Activated CD8-positive, alpha-beta memory T cell treated with anti-CD3 and anti-CD28 coated beads, Interleukin-2, amount 50 U/mL, for 24 hours (primary cell): Measurements from ENCODE around the gene RIN2.

ENCODE experiments used
- DNase-seq: peaks from one replicate; pipeline ENCODE4 v3.0.0-alpha.2; 2020; ENCODE audit errors: extremely low read depth

The RIN2 gene

GRCh38 chr20:19765266-19765665 lies 7.2 kb downstream of the RIN2 start:
- DNase-seq, result no peak

GRCh38 chr20:19765913-19766312 lies 7.9 kb downstream of the RIN2 start:
- DNase-seq, result no peak

GRCh38 chr20:19767070-19767469 lies 9.0 kb downstream of the RIN2 start:
- DNase-seq, result no peak

GRCh38 chr20:19768325-19768842 lies 10.3 kb downstream of the RIN2 start:
- DNase-seq, result no peak

GRCh38 chr20:19769507-19769906 lies 11.4 kb downstream of the RIN2 start:
- no peak for DNase-seq

GRCh38 chr20:19770375-19770774 lies 12.3 kb downstream of the RIN2 start:
- no peak for DNase-seq

GRCh38 chr20:19771031-19771430 lies 13.0 kb downstream of the RIN2 start:
- no peak for DNase-seq

- DNase-seq, result no peak
Observed at GRCh38 chr20:19773471-19773870, 15.4 kb downstream of the RIN2 start.

- DNase-seq, result no peak
Observed at GRCh38 chr20:19774135-19774933, 16.3 kb downstream of the RIN2 start.

- no peak for DNase-seq
Observed at GRCh38 chr20:19775353-19776253, 17.5 kb downstream of the RIN2 start.

- no peak for DNase-seq
Observed at GRCh38 chr20:19777315-19777714, 19.3 kb downstream of the RIN2 start.

- no peak for DNase-seq
Observed at GRCh38 chr20:19777981-19778380, 19.9 kb downstream of the RIN2 start.

- DNase-seq, result no peak
Observed at GRCh38 chr20:19778404-19778803, 20.3 kb downstream of the RIN2 start.

GRCh38 chr20:19779634-19780033 lies 21.6 kb downstream of the RIN2 start:
- no peak for DNase-seq

- DNase-seq, result no peak
Observed at GRCh38 chr20:19780261-19780660, 22.2 kb downstream of the RIN2 start.

GRCh38 chr20:19781235-19781634 lies 23.2 kb downstream of the RIN2 start:
- DNase-seq, result no peak

- DNase-seq, result no peak
Observed at GRCh38 chr20:19782669-19783068, 24.6 kb downstream of the RIN2 start.

- DNase-seq, result no peak
Observed at GRCh38 chr20:19783966-19784401, 25.9 kb downstream of the RIN2 start.

GRCh38 chr20:19784511-19785172 lies 26.6 kb downstream of the RIN2 start:
- DNase-seq, result no peak

GRCh38 chr20:19785173-19785982 lies 27.3 kb downstream of the RIN2 start:
- DNase-seq, result no peak

GRCh38 chr20:19785983-19786285 lies 27.9 kb downstream of the RIN2 start:
- no peak for DNase-seq
